ENCODE results near the gene ENTPD1.
A peak's percentile ranks its signal among the peaks of the same experiment; 100 is the strongest.
"Not testable (repeated sequence)": the region's sequence is repeated elsewhere in the genome, so short reads cannot be mapped to it uniquely, and the experiment has no call there.

ENTPD1 gene

DNA sequence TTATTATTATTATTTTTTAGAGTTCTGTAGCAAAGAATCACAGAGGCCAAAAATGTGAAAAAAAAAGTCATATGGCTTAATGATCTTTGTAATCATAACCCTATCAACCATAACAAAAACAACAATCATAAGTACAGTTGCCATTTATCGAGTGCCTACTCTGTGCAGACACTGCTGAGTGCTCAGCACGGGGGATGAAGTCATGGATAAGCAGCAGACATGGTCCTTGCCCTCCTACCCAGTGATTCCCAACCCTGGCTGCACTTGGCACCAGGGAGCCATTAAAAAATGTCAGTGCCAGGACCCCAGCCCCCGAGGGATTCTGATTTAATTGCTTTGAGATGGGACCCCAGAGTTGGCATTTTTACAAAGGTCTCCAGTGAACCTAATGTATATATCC is 38.2 kb downstream of the ENTPD1 start:
- TF ChIP-seq, protein P1, sequence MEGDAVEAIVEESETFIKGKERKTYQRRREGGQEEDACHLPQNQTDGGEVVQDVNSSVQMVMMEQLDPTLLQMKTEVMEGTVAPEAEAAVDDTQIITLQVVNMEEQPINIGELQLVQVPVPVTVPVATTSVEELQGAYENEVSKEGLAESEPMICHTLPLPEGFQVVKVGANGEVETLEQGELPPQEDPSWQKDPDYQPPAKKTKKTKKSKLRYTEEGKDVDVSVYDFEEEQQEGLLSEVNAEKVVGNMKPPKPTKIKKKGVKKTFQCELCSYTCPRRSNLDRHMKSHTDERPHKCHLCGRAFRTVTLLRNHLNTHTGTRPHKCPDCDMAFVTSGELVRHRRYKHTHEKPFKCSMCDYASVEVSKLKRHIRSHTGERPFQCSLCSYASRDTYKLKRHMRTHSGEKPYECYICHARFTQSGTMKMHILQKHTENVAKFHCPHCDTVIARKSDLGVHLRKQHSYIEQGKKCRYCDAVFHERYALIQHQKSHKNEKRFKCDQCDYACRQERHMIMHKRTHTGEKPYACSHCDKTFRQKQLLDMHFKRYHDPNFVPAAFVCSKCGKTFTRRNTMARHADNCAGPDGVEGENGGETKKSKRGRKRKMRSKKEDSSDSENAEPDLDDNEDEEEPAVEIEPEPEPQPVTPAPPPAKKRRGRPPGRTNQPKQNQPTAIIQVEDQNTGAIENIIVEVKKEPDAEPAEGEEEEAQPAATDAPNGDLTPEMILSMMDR (IDR thresholded peaks at IDR 0.05; ENCODE audit: low read depth, low read length): no peak
- H3K4me3 ChIP-seq (replicated peaks in 1 of 2; ENCODE audit: low read depth in 2 of 2, low read length in 2 of 2): no peak overlapping the region
- DNase-seq (ENCODE audit: low read depth in 2 of 2): no peak

DNA sequence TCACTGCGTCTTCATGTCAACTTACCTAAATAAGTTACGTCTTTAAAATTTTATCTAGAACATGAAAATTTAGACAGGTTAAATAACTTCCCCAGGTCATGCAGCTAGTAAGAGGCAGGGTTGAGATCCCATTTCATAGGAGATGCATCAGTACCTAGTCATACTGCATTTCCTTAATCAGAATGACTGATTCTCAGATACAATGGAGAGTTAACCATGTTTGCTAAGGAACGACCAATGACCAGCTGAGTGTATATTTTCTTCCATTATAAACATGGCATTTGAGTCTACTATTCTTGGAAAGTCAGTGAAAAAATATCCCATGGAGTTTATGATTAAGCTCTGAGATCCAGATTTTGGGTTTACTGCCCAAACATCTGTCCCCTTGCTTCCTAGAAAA is 39.6 kb downstream of the ENTPD1 start:
- DNase-seq (ENCODE audit: low read depth in 2 of 2): no peak
- TF ChIP-seq, protein P1 (IDR thresholded peaks at IDR 0.05; ENCODE audit: low read depth, low read length): no peak
- H3K4me3 ChIP-seq (replicated peaks in 1 of 2; ENCODE audit: low read depth in 2 of 2, low read length in 2 of 2): no peak overlapping the region

DNA sequence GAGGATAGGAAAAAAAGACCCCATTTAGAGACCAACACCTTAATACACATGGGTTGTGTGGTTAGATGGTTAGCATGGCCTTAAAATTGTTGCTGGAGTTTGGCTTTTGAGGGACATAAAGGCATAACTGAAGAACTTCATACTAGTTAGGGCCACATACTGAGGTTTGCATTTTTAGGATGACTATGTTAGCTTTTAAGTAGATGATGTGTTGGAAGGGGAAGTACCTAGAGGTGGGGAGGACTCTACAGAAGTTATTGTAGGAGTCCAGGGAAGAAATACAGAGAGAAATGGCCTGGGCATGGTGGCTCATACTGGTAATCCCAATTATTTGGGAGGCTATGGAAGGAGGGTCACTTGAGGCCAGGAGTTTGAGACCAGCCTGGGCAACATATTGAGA is 40.5 kb downstream of the ENTPD1 start:
- no peak for DNase-seq (ENCODE audit: low read depth in 2 of 2)
- TF ChIP-seq, protein P1 (IDR thresholded peaks at IDR 0.05; ENCODE audit: low read depth, low read length): no peak
- no peak overlapping the region for H3K4me3 ChIP-seq (replicated peaks in 1 of 2; ENCODE audit: low read depth in 2 of 2, low read length in 2 of 2)

DNA sequence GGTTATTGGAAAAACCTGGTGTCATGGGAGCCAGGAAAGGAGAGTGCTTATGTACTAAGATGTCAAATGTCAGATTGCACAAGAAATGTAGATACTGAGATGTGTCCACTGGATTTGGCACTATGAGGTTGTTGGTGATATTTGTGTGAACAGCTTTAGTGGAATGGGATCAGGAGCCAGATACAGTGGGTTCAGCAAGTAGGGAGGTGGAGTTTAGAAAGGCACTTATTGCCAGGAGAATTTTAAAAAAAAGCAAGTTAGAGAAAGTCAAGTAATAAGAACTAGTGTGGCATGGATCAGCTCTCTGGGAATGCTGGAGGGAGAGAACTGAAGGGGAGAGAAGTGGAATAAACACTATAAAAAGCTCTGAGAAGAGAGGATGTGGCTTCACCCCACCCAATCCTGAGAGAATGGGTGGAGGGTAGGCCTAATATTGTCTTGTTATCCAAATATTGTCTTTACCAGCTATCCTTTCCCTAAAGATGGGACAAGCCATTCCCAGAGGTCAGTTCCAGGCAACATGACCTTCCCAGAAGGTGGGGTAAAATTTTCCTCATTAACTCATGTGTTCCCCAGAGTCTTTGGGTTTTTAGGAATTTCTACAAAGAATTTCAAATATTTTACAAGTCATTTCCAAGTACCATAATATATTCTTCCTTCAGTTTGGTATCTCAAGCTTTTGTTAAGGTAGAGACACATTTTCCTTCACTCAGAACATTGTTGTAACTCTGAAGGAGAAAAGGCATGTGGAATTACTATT is 42.3 kb downstream of the ENTPD1 start:
- no peak overlapping the region for H3K4me3 ChIP-seq (replicated peaks in 1 of 2; ENCODE audit: low read depth in 2 of 2, low read length in 2 of 2)
- DNase-seq (ENCODE audit: low read depth in 2 of 2): peak in 1 of 2 donors; percentile 31
- TF ChIP-seq, protein P1 (IDR thresholded peaks at IDR 0.05; ENCODE audit: low read depth, low read length): no peak

DNA sequence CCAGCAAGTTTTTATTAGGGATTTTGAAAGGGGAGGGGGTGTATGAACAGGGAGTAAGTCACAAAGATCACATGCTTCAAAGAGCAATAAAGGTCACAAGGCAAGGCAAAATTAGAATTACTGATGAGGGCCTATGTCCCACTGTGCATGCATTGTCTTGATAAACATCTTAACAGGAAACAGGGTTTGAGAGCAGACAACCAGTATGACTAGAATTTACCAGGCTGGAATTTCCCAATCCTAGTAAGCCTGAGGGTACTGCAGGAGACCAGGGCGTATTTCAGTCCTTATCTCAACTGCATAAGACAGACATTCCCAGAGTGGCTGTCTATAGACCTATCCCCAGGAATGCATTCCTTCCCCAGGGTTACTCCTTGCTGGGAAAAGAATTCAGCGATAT is 44.3 kb downstream of the ENTPD1 start:
- not testable (repeated sequence) for H3K4me3 ChIP-seq (replicated peaks in 1 of 2; ENCODE audit: low read depth in 2 of 2, low read length in 2 of 2)
- peak in 1 of 2 donors; percentile 22 for DNase-seq (ENCODE audit: low read depth in 2 of 2)

DNA sequence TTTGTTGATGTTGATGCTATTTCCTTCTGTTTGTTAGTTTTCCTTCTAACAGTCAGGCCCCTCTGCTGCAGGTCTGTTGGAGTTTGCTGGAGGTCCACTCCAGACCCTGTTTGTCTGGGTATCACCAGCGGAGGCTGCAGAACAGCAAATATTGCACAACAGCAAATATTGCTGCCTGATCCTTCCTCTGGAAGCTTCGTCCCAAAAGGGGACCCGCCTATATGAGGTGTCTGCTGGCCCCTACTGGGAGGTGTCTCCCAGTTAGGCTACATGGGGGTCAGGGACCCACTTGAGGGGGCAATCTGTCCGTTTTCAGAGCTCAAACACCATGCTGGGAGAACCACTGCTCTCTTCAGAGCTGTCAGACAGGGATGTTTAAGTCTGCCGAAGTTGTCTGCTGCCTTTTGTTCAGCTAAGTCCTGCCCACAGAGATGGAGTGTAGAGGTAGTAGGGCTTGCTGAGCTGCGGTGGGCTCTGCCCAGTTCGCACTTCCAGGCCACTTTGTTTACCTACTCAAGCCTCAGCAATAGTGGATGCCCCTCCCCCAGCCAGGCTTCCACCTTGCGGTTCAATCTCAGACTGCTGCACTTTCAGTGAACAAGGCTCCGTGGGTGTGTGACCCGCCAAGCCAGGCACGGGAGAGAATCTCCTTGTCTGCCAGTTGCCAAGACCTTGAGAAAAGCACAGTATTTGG is 50.9 kb downstream of the ENTPD1 start:
- DNase-seq (ENCODE audit: low read depth in 2 of 2); H3K4me3 ChIP-seq (replicated peaks in 1 of 2; ENCODE audit: low read depth in 2 of 2, low read length in 2 of 2): not testable (repeated sequence)

DNA sequence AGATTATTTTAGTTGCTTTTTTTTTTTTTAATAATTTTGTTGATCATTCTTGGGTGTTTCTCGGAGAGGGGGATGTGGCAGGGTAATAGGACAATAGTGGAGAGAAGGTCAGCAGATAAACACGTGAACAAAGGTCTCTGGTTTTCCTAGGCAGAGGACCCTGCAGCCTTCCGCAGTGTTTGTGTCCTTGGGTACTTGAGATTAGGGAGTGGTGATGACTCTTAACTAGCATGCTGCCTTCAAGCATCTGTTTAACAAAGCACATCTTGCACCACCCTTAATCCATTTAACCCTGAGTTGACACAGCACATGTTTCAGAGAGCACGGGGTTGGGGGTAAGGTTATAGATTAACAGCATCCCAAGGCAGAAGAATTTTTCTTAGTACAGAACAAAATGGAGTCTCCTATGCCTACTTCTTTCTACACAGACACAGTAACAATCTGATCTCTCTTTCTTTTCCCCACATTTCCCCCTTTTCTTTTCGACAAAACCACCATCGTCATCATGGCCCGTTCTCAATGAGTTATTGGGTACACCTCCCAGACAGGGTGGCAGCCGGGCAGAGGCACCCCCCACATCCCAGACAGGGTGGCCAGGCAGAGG is 52.8 kb downstream of the ENTPD1 start:
- not testable (repeated sequence) for H3K4me3 ChIP-seq (replicated peaks in 1 of 2; ENCODE audit: low read depth in 2 of 2, low read length in 2 of 2); DNase-seq (ENCODE audit: low read depth in 2 of 2)

DNA sequence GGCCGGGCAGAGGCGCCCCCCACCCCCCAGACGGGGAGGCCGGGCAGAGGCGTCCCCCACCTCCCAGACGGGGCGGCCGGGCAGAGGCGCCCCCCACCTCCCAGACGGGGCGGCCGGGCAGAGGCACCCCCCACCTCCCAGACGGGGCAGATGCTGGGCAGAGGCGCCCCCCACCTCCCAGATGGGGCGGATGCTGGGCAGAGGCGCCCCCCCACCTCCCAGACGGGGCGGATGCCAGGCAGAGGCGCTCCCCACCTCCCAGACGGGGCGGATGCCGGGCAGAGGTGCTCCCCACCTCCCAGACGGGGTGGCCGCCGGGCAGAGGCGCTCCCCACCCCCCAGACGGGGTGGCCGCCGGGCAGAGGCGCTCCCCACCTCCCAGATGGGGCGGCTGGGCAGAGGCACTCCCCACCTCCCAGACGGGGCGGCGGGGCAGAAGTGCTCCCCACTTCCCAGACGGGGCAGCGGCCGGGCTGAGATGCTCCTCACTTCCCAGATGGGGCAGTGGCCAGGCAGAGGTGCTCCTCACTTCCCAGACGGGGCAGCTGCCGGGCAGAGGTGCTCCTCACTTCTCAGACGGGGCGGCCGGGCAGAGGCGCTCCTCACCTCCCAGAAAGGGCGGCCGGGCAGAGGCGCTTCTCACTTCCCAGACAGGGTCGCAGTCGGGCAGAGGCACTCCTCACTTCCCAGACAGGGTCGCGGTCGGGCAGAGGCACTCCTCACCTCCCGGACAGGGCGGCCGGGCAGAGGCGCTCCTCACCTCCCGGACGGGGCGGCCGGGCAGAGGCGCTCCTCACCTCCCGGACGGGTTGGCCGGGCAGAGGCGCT is 53.6 kb downstream of the ENTPD1 start:
- TF ChIP-seq, protein P1 (IDR thresholded peaks at IDR 0.05; ENCODE audit: low read depth, low read length): no peak
- no peak for DNase-seq (ENCODE audit: low read depth in 2 of 2)
- H3K4me3 ChIP-seq (replicated peaks in 1 of 2; ENCODE audit: low read depth in 2 of 2, low read length in 2 of 2): no peak overlapping the region

Data from cardiac fibroblast (primary cell).